Measurements from ENCODE around the gene SOBP.
"Not testable (repeated sequence)": the region's sequence is repeated elsewhere in the genome, so short reads cannot be mapped to it uniquely, and the experiment has no call there.

Gene SOBP

GRCh38 chr6:107513214-107513613 is 23.3 kb downstream of the SOBP start:
- Histone ChIP-seq H3K9ac (no peak overlapping the region), H3K79me2 (ENCODE audit: insufficient read depth, low read depth) (no peaks in the 10 kb centered on the region), H3K27me3 (ENCODE audit: insufficient read depth, low read depth) (no peaks in the 10 kb centered on the region), H2AFZ (ENCODE audit: low read depth) (no peak overlapping the region), H3K36me3 (ENCODE audit: insufficient read depth) (no peaks in the 10 kb centered on the region), H3K27ac (no peak overlapping the region), H3K4me2 (no peak overlapping the region), H4K20me1 (ENCODE audit: insufficient read depth) (no peaks in the 10 kb centered on the region), H3K4me1 (ENCODE audit: low read depth, poor library complexity, severe bottlenecking) (no peaks in the 10 kb centered on the region), H3K4me3 (IDR thresholded peaks at IDR 0.05; ENCODE audit: insufficient read depth, low read depth, low read length) (no peak overlapping the region)
- no peak for TF ChIP-seq CTCF (conservative IDR thresholded peaks at IDR 0.05; ENCODE audit: low read depth, low read length)

GRCh38 chr6:107515955-107516354 is 26.0 kb downstream of the SOBP start:
- Histone ChIP-seq H3K27me3 (ENCODE audit: insufficient read depth, low read depth) (no peaks in the 10 kb centered on the region), H3K4me2 (no peak overlapping the region), H3K36me3 (ENCODE audit: insufficient read depth) (no peaks in the 10 kb centered on the region), H3K4me3 (IDR thresholded peaks at IDR 0.05; ENCODE audit: insufficient read depth, low read depth, low read length) (no peak overlapping the region), H3K79me2 (ENCODE audit: insufficient read depth, low read depth) (no peaks in the 10 kb centered on the region), H3K9ac (no peak overlapping the region), H4K20me1 (ENCODE audit: insufficient read depth) (no peaks in the 10 kb centered on the region), H3K27ac (no peak overlapping the region), H3K4me1 (ENCODE audit: low read depth, poor library complexity, severe bottlenecking) (no peaks in the 10 kb centered on the region), H2AFZ (ENCODE audit: low read depth) (no peak overlapping the region)
- no peak for TF ChIP-seq CTCF (conservative IDR thresholded peaks at IDR 0.05; ENCODE audit: low read depth, low read length)

GRCh38 chr6:107517274-107517673 is 27.4 kb downstream of the SOBP start:
- Histone ChIP-seq H2AFZ (ENCODE audit: low read depth) (no peak overlapping the region), H3K27ac (no peak overlapping the region), H3K27me3 (ENCODE audit: insufficient read depth, low read depth) (no peaks in the 10 kb centered on the region), H4K20me1 (ENCODE audit: insufficient read depth) (no peaks in the 10 kb centered on the region), H3K9ac (no peak overlapping the region), H3K36me3 (ENCODE audit: insufficient read depth) (no peaks in the 10 kb centered on the region), H3K4me3 (IDR thresholded peaks at IDR 0.05; ENCODE audit: insufficient read depth, low read depth, low read length) (no peak overlapping the region), H3K4me2 (no peak overlapping the region), H3K4me1 (ENCODE audit: low read depth, poor library complexity, severe bottlenecking) (no peaks in the 10 kb centered on the region), H3K79me2 (ENCODE audit: insufficient read depth, low read depth) (no peaks in the 10 kb centered on the region)
- TF ChIP-seq CTCF (conservative IDR thresholded peaks at IDR 0.05; ENCODE audit: low read depth, low read length), result no peak

GRCh38 chr6:107519224-107519623 is 29.3 kb downstream of the SOBP start:
- not testable (repeated sequence) for H3K27ac ChIP-seq; H3K27me3 ChIP-seq (ENCODE audit: insufficient read depth, low read depth); H3K4me2 ChIP-seq; H2AFZ ChIP-seq (ENCODE audit: low read depth); H3K36me3 ChIP-seq (ENCODE audit: insufficient read depth); H4K20me1 ChIP-seq (ENCODE audit: insufficient read depth); H3K4me3 ChIP-seq (IDR thresholded peaks at IDR 0.05; ENCODE audit: insufficient read depth, low read depth, low read length); H3K9ac ChIP-seq; H3K4me1 ChIP-seq (ENCODE audit: low read depth, poor library complexity, severe bottlenecking); H3K79me2 ChIP-seq (ENCODE audit: insufficient read depth, low read depth)

GRCh38 chr6:107520706-107521105 is 30.8 kb downstream of the SOBP start:
- not testable (repeated sequence) for H2AFZ ChIP-seq (ENCODE audit: low read depth); H3K4me1 ChIP-seq (ENCODE audit: low read depth, poor library complexity, severe bottlenecking); H3K79me2 ChIP-seq (ENCODE audit: insufficient read depth, low read depth); H3K9ac ChIP-seq; H3K27me3 ChIP-seq (ENCODE audit: insufficient read depth, low read depth); H3K4me3 ChIP-seq (IDR thresholded peaks at IDR 0.05; ENCODE audit: insufficient read depth, low read depth, low read length); H3K27ac ChIP-seq; H4K20me1 ChIP-seq (ENCODE audit: insufficient read depth); H3K4me2 ChIP-seq; H3K36me3 ChIP-seq (ENCODE audit: insufficient read depth)

Data from KMS-11 (cell line).